Measurements from ENCODE around the gene APRT.

DNA sequence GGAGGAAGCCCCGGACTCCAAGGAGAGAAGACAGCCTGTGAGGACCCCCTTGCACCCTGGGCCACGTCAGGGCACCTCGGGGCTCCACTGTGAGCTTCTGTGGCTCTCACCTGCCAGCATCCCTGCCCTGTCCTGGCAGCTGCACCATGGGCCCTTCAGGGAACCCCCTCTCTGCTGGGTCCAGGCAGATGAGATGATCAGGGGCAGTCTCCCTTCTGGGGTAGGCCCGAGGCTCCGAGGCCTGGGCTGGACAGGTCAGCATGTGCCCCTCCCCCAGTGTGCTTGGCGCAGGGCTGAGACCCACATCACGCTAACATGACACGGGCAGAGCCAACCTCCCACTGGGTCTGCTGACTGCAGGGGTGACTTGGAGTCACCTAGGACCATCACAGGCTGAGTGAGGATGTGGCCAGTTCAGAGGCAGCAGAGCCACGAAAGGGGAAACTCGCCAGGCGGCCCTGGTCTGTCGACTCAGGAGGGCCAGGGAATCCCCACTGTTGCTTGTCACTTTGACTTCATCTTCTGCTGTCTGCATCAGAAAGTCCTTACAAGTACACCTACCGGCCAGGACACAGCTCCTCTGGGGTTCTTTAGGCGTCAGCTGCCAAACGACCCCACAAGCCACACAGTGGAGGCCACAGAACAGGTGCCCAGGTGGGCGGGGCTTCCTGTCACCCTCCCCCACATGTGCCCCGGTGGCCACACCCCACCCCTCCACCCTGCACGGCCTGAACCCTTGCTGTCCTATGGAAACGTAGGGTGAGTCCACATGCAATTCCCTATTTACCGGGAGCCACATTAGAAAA lies 42.8 kb upstream of the APRT start:
- TF ChIP-seq REST (IDR thresholded peaks at IDR 0.05; ENCODE audit: low read depth) (no peak), TCF12 (IDR thresholded peaks at IDR 0.05; ENCODE audit: low read depth) (no peak), CREB1 (IDR thresholded peaks at IDR 0.05; ENCODE audit: low read depth) (no peak), RAD21 (IDR thresholded peaks at IDR 0.05; ENCODE audit: low read depth) (no peak)
- TF ChIP-seq, protein P1, sequence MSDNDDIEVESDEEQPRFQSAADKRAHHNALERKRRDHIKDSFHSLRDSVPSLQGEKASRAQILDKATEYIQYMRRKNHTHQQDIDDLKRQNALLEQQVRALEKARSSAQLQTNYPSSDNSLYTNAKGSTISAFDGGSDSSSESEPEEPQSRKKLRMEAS (IDR thresholded peaks at IDR 0.05): no peak

Data from Ishikawa (cell line).